HG02759 (cell line): Measurements from ENCODE around the gene KLK11.
"Not testable (repeated sequence)": the region's sequence is repeated elsewhere in the genome, so short reads cannot be mapped to it uniquely, and the experiment has no call there.

Source experiments
- ATAC-seq: cut with Tn5 transposase; IDR thresholded peaks from one replicate; pipeline ENCODE4 v1.9.1; 2021; ENCODE audit warnings: mild to moderate bottlenecking, moderate library complexity; ENCODE audit not compliant: unreplicated experiment

Gene KLK11

DNA sequence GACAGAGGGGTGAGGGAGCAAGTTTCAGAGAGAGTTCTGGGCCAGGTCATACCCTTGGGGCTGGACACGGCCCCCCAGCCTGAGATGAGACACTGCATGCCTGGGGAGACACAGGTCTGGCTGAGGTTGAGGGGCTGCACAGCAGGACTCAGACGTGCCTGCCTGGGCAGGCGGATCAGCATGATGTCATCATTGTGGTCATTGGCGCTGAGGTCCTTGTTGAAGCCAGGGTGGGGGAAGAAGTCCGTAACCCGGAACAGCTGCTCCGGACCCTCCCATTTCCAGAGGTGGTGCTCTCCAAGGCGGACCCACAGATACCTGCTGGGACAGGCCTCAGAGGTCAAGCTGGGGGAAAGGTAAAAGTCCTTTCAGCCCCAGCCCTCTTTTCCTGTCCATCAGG, 20.0 kb downstream of the KLK11 start:
- no peak for ATAC-seq

GRCh38 chr19:51005248-51005647, 21.2 kb downstream of the KLK11 start:
- no peak for ATAC-seq

GRCh38 chr19:51003316-51003715, 23.1 kb downstream of the KLK11 start:
- ATAC-seq = no peak

DNA sequence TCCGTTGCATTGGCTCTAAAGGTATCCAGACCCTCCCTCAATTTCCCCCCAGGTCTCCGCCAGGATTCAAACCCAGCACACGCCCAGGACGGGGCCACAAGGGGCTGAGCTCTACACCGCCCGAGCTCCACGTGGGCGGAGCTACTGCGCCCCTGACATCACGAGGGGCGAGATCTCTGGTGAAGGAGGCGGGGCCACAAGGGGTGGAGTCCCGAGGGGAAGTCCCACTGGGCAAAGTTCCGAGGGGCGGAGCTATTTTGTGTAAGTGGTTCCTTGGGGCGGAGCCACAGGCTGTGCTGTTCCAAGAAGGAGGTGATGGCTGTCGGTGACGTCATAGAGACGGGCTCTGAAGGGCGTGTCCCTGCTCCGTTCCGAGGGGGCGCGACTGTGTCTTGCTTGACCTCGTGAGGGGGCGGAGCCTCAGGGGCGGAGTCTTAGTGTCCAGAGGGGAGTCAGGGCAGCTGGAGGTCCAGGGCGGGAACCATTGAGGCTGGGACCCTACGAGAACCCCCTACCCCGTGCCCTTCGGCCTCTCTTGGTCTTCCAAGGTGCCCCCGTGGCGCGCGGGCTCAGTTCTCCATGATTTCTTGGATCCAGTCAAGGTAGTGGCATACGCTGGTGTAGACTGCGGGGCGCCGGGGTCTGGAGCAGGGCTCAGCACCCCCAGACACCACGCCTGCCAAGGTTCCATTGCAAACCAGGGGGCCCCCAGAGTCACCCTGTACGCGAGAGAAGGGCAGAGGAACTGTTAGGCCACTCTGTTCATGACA, 23.7 kb downstream of the KLK11 start:
- ATAC-seq = no peak

GRCh38 chr19:51002089-51002532, 24.3 kb downstream of the KLK11 start:
- no peak for ATAC-seq

- ATAC-seq = no peak
Measured at GRCh38 chr19:51001515-51001914, 24.9 kb downstream of the KLK11 start, which contains the start of gene KLK8. KLK8 (minus strand) TSS chr19:51001604; CDS start chr19:51001167, 437 bp downstream.

GRCh38 chr19:51000981-51001380, 25.4 kb downstream of the KLK11 start:
- ATAC-seq = no peak

DNA sequence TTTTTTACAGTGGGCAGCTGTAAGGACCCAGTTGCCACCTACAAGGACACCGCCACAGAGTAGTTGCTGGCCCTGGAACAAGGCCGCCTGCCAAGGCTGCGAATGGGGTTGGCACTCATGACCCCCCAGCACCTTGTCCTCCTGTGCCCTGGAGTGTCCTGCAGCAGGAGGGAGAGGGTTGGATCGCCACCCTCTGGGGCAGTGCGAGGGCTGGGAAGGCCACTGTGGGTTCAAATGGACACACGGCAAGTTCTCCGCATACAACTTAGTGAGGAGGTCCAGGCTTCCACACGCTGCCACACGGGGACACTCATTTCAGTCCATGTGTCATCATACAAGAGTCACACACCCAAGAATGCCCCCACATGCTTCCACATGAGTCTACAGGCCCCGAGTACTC, 26.0 kb downstream of the KLK11 start:
- no peak for ATAC-seq

DNA sequence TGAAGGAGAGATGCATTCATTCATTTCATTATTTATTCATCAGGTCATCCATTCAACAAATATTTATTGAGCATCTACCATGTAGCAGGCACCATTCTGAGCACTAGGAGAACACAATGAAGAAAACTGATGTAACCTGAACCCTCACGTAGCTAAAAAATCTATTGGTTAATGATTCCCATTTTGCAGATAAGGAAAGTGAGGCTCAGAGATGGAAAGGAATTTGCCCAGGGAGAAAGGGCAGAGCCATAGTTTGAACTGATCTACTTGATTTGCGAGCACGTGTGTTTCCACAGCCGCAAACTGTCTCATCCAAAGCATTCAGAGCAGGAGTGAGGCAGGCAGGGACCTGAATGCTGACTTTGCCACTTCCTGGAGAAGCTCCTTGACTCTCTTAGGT, 27.7 kb downstream of the KLK11 start:
- ATAC-seq = no peak

DNA sequence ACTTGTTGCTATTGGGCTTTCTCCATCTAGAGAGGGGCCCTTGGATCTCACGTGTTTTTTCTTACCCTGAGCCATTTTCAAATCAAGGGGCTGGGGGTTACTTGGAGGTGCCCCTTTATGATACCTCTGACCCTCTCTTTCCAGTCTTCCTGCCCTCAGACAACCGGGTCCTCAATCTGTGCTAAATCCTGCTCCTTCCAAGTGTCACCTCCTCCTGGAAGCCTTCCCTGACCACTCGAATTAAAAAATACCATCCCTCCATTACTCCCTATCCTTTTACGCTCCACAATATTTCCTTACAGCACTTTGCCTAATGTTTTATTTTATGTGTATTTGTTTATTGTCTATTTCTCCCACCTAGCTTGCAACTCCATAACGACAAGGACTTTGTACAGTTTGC, 28.4 kb downstream of the KLK11 start:
- ATAC-seq = no peak

- no peak for ATAC-seq
Measured at GRCh38 chr19:50994129-50994528, 32.3 kb downstream of the KLK11 start.

DNA sequence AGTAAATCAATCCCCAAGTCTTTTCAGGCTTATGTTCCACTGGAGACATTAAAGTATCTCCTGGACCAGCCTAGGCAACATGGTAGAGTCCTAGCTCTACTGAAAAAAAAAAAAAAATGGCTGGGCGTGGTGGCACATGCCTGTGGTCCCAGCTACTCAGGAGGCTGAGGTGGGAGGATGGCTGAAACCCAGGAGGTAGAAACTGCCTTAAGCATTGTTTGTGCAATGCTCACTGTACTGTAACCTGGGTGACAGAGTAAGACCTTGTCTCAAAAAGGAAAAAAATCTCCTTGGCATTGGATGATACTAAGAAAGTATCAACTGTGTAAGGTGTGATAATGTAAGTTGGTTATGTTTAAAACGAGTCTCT, 33.8 kb downstream of the KLK11 start:
- ATAC-seq = no peak

GRCh38 chr19:50984416-50984815, 42.0 kb downstream of the KLK11 start:
- ATAC-seq = not testable (repeated sequence)

DNA sequence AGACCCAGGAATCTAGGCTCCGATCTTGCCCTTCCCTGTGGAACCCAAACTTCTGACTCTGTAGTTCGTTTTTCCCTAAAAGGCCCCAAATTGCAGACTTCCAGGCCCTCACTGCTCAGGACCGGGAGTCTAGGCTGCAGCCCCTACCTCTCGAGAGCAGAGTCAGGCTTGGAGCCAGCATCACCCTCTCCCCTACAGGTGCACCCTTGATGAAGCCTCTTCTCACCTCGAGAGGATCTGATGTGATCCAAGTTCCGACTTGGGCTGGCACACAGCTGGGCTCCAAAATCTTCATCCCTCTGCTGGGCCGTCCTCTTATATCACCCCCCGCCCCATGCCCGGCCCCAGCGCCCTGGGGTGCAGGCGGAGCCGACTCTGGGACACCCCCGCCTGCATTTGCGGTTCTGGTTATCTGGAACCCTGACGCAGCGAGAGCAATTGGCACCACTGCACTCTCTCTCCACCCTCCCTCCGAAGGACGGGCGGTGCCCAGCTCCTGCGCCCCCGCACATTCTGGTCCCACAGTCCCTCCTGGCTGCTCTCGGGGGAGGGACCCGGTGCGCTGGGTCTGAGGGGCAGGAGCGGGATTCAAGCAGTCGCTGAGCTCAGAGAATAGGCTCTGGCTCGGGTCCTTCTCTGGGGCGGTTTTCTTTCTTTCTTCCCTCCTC, 42.7 kb downstream of the KLK11 start, which contains the start of gene KLK7:
Gene KLK7 (minus strand): TSS at position 293 of the 668 bp plus-strand sequence. CDS start 1,518 bp downstream, outside the sequence.
- ATAC-seq = no peak

DNA sequence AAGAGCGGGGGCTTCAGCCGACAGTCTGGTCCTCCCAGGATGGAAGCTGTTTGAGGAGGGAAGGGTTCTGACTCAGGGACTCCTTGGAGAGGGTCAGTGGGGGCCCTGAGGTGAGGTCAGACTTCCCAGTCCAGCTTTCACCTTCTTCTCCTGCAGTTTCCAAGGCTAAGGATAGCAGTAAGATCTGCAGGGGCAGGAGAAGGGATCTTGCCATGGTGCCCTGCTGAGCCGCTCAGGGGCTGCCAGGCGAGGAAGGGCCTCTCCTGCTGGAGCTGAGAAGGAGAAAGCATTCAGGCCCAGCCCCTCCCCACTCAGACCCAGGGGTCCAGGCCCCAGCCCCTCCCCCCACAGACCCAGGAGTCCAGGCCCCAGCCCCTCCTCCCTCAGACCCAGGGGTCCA, 44.2 kb downstream of the KLK11 start:
- no peak for ATAC-seq

DNA sequence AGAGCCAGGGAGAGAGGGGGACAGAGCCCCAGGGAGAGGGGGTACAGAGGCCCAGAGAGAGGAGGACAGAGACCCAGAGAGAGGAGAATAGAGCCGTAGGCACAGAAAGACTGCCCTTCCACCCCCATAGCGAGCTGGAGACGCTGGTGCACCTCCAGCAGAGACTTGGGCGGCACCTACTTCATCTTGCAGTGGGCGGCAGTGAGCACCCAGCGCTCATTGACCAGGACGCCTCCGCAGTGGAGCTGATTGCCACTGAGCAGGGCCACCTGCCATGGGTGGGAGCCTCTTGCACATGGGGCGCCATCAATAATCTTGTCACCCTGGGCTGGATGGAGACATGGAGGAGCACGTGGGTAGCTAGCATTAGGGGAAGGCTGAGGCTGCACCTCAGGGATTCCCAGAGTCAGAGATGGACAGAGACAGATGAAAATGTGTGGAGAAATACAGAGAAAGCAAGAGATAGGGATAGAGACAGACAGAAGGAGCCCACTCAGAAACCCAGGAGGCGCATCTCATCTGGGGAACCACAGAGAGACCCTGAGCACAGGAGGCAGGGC, 44.7 kb downstream of the KLK11 start:
- ATAC-seq = no peak

DNA sequence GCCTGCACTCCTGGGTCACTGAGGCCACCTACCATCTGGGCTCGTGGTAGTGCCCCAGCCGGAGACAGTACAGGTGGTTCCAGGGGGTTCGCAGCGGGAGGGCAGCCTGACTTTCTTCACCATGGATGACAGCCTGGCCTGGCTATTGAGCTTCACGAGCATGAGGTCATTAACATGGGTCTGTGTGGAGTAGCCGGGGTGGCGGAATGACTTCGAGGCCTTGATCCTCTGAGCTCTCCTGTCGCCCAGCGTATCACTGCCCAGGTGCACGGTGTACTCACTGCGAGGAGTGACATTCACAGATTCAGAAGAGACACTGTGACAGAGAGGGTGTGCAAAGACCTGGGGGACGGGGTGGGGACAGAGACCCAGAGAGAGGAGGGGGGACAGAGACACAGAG, 46.2 kb downstream of the KLK11 start:
- no peak for ATAC-seq

- no peak for ATAC-seq
Measured at GRCh38 chr19:50979758-50980157, 46.7 kb downstream of the KLK11 start.

DNA sequence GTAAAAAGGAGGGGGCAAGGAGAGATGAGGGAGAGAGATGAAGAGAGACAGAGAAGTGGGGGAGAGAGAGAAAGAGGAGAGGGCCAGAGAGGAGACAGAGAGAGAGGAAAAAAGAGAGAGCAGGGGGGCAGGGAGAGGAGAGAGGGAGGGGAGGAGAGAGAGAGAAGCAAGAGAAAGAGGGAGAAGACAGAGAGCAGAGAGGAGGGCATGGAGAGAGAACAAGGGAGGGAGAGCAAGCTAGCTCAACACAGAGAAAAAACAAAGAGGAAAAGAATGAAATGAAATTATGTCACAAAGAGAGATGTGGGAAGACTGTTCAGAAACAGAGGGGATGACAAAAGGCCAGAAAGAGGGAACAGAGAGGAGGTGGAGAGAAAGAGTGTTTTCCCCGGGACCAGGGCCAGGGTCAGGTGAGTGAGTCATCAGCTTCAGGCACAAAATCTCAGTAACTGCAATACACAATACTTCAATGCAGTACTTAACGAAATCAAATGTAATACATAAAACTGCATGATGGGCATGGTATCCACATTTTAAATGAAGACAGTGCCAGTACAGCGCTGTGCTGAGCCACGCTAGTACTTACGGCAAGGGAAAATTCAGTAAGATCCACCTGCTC, 47.5 kb downstream of the KLK11 start:
- no peak for ATAC-seq

GRCh38 chr19:50977626-50978025, 48.8 kb downstream of the KLK11 start:
- no peak for ATAC-seq

GRCh38 chr19:50975766-50976165, 50.6 kb downstream of the KLK11 start:
- ATAC-seq = no peak
